C4-2B (cell line): Measurements from ENCODE around the gene PAQR5.

Experiments used
- CTCF ChIP-seq: fragments of 450-650 bp; conservative IDR thresholded peaks from 2 replicates; pipeline ENCODE4 v1.5.1; 2017; ENCODE audit warnings: mild to moderate bottlenecking
- ZFX ChIP-seq: fragments of 450-650 bp; IDR thresholded peaks from 2 replicates; pipeline ENCODE4 v1.6.1; 2017

DNA sequence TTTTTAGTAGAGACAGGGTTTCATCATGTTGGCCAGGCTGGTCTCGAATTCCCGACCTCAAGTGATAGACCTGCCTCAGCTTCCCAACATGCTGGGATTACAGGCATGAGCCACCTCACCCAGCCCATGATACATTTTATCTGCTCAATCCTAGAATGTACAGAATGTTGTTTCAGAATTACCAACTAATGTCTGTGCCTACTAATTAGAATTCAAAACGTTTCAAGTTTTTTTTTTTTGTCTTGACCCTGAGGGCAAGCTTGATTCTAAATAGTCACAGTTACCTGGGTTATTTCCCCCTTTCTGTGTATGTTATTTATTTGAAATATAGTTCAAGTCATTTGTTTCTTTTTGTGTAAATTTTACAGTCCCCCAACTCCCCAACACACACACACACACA lies 110.1 kb downstream of the PAQR5 start:
- TF ChIP-seq CTCF (no peak), ZFX (no peak)
